HT-29 (cell line): ENCODE data around the gene ANTXR1. TPM values are rescaled to one million over a fixed set of nuclear protein-coding genes. Genes with fewer than 3 reads are reported as not detected.

Experiments used
- small RNA-seq: library from RNA; depleted of rRNA; stranded (forward); fragments of <200 nt; gene quantifications from one replicate; pipeline ENCODE3, GENCODE V24; 2014
- total RNA-seq: library from RNA; depleted of rRNA; stranded (reverse); fragments of >200 nt; shearing (Covaris generic); gene quantifications from 2 replicates; pipeline ENCODE4 v1.2.3, GENCODE V29; 2014; rRNA removed

The ANTXR1 gene
- total RNA-seq, 1 experiment from 2014 or later: not detected

Small RNA genes within 50 kb of the gene (small RNA-seq; reads per million reads assigned to genes)
- gene MIR3126 (not detected), gene RNA5SP96 (not detected), gene RNU6-1216P (not detected)

Other genes with a start within 250 kb of the ANTXR1 start
- gene BMP10, start 141.8 kb upstream of the ANTXR1 start, total RNA-seq: not detected in 2 replicates
- gene GKN2, start 60.3 kb upstream of the ANTXR1 start, total RNA-seq: not detected in 2 replicates
- not detected in 2 replicates for gene GKN1, start 38.5 kb upstream of the ANTXR1 start, total RNA-seq